HEK293 (cell line): ENCODE measurements around the gene SCN4A.

Experiments
- FEZF1 ChIP-seq: fragments of 450-650 bp; formaldehyde crosslinking; IDR thresholded peaks from 2 replicates; pipeline ENCODE4 v1.5.1; 2016; ENCODE audit warnings: missing biosample characterization, missing genetic modification characterization
- HOXA7 ChIP-seq: sonication (generic); formaldehyde crosslinking; IDR thresholded peaks from 2 replicates; pipeline ENCODE4 v1.8.1; 2022; ENCODE audit warnings: missing genetic modification reagents, borderline replicate concordance
- KLF9 ChIP-seq: fragments of 450-650 bp; formaldehyde crosslinking; IDR thresholded peaks from 2 replicates; pipeline ENCODE4 v1.5.1; 2016; ENCODE audit warnings: missing biosample characterization, missing genetic modification characterization, low read depth
- MYNN ChIP-seq: fragments of 450-650 bp; formaldehyde crosslinking; IDR thresholded peaks from 2 replicates; pipeline ENCODE4 v1.5.1; 2016; ENCODE audit warnings: missing biosample characterization, missing genetic modification characterization, borderline replicate concordance
- RBAK ChIP-seq: fragments of 450-650 bp; formaldehyde crosslinking; IDR thresholded peaks from 2 replicates; pipeline ENCODE4 v1.5.1; 2016; ENCODE audit warnings: missing biosample characterization, missing genetic modification characterization
- ZNF19 ChIP-seq: fragments of 450-650 bp; formaldehyde crosslinking; IDR thresholded peaks from 2 replicates; pipeline ENCODE4; 2016; ENCODE audit warnings: missing biosample characterization, missing genetic modification characterization, low read depth
- ZNF311 ChIP-seq: fragments of 450-650 bp; formaldehyde crosslinking; IDR thresholded peaks from 2 replicates; pipeline ENCODE4 v1.5.1; 2017; ENCODE audit warnings: missing biosample characterization, missing genetic modification characterization, borderline replicate concordance
- ZNF394 ChIP-seq: fragments of 450-650 bp; formaldehyde crosslinking; IDR thresholded peaks from 2 replicates; pipeline ENCODE4 v1.5.1; 2016; ENCODE audit warnings: missing biosample characterization, missing genetic modification characterization, mild to moderate bottlenecking, moderate library complexity, borderline replicate concordance
- ZNF792 ChIP-seq: fragments of 450-650 bp; formaldehyde crosslinking; IDR thresholded peaks from 2 replicates; pipeline ENCODE4 v1.5.1; 2016; ENCODE audit warnings: missing biosample characterization, missing genetic modification characterization
- TF ChIP-seq, protein P1 (sequence below): fragments of 450-650 bp; formaldehyde crosslinking; IDR thresholded peaks from 2 replicates; pipeline ENCODE4 v1.5.1; 2016; ENCODE audit warnings: missing biosample characterization, missing genetic modification characterization
- TF ChIP-seq, protein P2 (sequence below): IDR thresholded peaks from 2 replicates; pipeline ENCODE4 v1.6.1; 2011; ENCODE audit warnings: mild to moderate bottlenecking, low read depth, low read length, borderline replicate concordance
- TF ChIP-seq, protein P3 (sequence below): fragments of 450-650 bp; IDR thresholded peaks from 2 replicates; pipeline ENCODE4 v1.5.1; 2018; ENCODE audit warnings: missing biosample characterization, missing genetic modification characterization

DNA sequence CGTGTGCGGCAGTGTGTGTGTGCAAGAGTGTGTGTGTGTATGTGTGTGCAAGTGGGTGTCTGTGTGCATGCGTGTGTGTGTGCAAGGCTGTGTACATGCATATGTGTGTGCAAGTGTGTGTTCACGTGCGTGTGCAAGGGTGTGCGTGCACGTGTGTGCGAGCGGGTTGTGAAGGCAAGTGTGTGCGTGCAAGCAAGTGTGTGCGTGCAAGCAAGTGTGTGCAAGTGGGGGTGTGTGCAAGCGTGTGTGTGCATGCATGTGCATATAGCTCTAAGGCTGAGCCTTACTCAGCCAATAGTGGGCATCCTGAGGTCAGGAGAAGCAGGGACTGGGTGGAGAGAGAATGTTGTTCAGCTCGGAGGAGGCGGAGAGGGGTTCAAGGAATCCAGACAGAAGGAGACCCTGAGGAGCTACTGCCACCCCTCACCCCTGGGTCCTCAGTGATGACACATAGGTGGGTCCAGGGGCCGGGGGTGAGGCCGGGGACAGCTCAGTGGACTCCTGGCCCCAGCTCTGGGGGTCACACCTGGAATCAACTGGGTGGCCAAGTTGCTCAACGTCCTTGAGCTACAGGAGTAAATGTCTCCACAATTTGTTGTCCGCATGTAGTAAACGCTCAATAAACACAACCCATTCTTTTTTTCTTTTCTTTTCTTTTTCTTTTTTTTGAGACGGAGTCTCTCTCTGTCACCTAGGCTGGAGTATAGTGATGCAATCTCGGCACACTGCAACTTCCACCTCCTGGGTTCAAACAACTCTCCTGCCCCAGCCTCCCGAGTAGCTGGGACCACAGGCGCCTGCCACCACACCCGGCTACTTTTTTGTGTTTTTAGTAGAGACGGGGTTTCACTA is 27.2 kb upstream of the SCN4A start:
- TF ChIP-seq KLF9 (tag by site-specific recombination) = no peak
- TF ChIP-seq HOXA7 (CRISPR knock-in tag) = no peak
- no peak for TF ChIP-seq ZNF311
- TF ChIP-seq, protein P1, sequence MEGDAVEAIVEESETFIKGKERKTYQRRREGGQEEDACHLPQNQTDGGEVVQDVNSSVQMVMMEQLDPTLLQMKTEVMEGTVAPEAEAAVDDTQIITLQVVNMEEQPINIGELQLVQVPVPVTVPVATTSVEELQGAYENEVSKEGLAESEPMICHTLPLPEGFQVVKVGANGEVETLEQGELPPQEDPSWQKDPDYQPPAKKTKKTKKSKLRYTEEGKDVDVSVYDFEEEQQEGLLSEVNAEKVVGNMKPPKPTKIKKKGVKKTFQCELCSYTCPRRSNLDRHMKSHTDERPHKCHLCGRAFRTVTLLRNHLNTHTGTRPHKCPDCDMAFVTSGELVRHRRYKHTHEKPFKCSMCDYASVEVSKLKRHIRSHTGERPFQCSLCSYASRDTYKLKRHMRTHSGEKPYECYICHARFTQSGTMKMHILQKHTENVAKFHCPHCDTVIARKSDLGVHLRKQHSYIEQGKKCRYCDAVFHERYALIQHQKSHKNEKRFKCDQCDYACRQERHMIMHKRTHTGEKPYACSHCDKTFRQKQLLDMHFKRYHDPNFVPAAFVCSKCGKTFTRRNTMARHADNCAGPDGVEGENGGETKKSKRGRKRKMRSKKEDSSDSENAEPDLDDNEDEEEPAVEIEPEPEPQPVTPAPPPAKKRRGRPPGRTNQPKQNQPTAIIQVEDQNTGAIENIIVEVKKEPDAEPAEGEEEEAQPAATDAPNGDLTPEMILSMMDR (tag by site-specific recombination) = no peak
- no peak for TF ChIP-seq ZNF792 (tag by site-specific recombination)
- TF ChIP-seq, protein P2, sequence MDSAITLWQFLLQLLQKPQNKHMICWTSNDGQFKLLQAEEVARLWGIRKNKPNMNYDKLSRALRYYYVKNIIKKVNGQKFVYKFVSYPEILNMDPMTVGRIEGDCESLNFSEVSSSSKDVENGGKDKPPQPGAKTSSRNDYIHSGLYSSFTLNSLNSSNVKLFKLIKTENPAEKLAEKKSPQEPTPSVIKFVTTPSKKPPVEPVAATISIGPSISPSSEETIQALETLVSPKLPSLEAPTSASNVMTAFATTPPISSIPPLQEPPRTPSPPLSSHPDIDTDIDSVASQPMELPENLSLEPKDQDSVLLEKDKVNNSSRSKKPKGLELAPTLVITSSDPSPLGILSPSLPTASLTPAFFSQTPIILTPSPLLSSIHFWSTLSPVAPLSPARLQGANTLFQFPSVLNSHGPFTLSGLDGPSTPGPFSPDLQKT = no peak
- no peak for TF ChIP-seq MYNN
- TF ChIP-seq, protein P3, sequence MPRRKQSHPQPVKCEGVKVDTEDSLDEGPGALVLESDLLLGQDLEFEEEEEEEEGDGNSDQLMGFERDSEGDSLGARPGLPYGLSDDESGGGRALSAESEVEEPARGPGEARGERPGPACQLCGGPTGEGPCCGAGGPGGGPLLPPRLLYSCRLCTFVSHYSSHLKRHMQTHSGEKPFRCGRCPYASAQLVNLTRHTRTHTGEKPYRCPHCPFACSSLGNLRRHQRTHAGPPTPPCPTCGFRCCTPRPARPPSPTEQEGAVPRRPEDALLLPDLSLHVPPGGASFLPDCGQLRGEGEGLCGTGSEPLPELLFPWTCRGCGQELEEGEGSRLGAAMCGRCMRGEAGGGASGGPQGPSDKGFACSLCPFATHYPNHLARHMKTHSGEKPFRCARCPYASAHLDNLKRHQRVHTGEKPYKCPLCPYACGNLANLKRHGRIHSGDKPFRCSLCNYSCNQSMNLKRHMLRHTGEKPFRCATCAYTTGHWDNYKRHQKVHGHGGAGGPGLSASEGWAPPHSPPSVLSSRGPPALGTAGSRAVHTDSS (tag by site-specific recombination) = no peak
- no peak for TF ChIP-seq ZNF19
- TF ChIP-seq ZNF394 (tag by site-specific recombination) = no peak
- TF ChIP-seq FEZF1 (tag by site-specific recombination) = no peak
- no peak for TF ChIP-seq RBAK (tag by site-specific recombination)
